T follicular helper cell (primary cell): ENCODE measurements around the gene NPM1.
A peak's percentile ranks its signal among the peaks of the same experiment; 100 is the strongest.
"Not testable (repeated sequence)": the region's sequence is repeated elsewhere in the genome, so short reads cannot be mapped to it uniquely, and the experiment has no call there.

Experiments used
- DNase-seq: peaks from one replicate; pipeline ENCODE4 v3.0.0-alpha.2; 2020; ENCODE audit warnings: low read depth

NPM1 gene

GRCh38 chr5:171386006-171386671 lies 1.5 kb upstream of the NPM1 start:
- DNase-seq: no peak

DNA sequence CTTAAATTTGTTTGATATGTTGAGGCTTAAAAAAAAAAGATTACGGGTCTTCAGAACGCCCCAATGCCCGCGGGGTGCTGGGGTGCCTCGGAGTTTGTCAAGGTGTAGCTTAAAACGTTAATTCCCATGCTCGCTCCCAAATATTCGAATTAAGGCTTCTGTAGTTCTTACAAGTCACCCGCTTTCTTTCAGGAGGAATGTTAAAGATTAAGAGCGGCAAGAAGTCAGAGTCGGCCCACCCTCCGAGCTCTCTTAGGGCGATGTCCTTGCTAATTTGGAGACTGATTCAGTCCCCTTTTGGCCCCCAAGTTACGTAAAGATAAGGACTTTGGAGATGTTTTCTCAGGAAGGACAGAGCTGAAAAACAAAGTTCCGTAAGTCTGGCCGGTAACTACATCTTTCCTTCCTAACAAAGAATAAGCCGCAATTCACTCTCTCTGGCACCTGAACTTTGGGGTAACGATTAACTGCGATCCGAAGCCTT lies 746 bp upstream of the NPM1 start:
- no peak for DNase-seq

DNA sequence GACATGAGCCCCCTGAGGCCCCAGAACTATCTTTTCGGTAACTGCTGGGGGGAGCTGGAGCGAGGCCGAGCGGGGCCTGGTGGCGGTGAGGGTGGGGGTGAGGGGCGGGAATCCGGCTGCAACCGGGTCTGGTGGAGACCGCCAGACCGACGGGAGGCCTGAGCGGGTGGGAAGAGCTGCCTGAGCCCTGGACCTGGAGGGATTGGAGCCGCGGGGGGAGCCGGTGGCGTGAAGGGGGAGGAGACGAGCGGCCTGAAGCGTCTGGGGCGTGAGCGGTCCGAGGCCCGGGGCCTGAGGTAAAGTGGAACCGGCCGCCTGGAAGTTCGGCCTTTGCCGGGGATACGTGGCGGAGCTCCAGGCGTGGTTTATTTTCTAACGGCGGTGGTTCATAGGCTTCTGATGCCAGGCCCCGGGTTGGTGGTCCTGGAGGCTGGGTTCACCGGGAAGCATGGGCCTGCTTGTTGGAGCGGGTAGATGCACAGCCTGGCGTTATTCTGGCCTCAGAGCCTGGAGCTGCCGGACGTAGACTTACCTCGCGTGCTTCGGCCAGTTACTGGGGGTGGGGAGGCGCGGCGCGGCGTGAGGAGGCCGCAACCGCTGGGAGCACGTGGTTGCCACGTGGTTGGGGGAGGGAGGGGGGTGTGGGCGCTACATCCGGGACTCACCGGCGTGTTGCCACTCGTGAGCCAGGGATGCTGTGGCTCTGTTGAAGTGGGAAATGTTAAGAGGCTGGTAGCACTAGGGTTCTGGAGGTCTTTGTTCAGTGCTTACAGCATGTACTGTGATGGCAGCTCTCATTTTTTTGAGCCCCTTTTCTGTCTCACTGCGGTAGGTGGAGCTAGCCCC lies 544 bp downstream of the NPM1 start:
- peak; percentile 75 for DNase-seq

DNA sequence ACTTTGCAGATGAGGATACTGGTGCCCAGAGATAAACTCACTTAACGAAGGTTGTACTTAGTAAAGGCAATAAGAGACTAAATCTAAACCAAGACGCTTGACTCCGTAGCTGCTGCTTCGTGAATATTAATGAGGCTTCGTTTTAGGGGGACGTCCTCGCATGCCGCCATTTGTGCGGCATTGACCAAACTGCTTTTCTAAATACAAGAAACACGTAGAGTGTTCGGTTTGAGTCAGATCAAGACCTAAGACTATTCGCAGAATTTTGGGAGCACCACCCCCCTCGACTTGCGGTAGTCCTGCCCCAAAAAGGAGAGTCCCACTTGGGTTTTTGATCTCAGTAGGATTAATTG lies 1.1 kb downstream of the NPM1 start:
- DNase-seq: no peak

DNA sequence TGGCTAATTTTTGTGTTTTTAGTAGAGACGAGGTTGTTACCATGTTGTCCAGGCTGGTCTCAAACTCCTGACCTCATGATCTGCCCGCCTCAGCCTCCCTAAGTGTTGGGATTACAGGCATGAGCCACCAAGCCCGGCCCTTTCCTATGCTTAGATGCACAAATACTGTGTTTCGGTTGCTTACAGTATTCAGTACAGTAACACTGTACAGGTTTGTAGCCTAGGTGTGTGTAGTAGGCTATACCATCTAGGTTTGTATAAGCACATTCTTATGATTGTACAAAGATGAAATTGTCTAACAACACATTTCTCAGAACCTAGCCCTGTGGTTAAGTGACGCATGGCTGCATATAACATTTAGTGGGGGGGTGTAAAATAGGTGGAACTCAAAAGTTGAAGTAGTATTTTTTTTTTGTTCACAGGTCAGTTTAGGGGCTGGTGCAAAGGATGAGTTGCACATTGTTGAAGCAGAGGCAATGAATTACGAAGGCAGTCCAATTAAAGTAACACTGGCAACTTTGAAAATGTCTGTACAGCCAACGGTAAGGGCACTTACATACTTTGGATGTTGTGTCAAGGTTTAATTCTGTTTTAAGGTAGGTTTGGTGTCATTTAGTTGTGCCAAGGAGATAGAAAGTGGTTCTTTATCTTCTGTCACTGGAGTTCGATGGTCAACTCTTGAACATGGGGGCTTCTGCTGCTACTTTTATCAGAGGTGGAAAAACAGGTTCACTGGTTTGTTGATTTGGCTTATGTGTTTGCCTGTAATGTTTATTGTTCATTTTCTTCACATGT lies 3.4 kb downstream of the NPM1 start:
- no peak for DNase-seq

GRCh38 chr5:171391996-171392577 lies 4.4 kb downstream of the NPM1 start:
- DNase-seq: no peak

DNA sequence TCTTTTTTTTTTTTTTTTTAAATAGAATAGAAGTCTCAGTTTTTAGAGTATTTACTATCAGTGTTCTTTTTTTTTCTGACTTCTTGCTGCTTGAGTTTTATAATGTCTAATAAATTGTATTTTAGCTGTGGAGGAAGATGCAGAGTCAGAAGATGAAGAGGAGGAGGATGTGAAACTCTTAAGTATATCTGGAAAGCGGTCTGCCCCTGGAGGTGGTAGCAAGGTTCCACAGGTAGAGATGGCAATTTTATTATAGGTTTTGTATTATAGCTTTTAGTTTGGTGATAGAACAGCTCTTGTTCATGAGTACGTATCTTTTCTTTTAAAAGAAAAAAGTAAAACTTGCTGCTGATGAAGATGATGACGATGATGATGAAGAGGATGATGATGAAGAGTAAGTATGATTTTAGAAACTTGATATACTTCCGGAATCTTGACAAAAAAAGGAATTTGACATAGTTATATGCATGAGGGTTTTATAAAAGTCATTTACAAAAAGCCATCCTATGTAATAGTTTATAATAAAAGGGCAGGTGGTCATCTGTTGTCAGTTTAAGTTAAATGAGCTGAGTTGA lies 5.0 kb downstream of the NPM1 start:
- no peak for DNase-seq

GRCh38 chr5:171395042-171395441 lies 7.4 kb downstream of the NPM1 start:
- DNase-seq: no peak

DNA sequence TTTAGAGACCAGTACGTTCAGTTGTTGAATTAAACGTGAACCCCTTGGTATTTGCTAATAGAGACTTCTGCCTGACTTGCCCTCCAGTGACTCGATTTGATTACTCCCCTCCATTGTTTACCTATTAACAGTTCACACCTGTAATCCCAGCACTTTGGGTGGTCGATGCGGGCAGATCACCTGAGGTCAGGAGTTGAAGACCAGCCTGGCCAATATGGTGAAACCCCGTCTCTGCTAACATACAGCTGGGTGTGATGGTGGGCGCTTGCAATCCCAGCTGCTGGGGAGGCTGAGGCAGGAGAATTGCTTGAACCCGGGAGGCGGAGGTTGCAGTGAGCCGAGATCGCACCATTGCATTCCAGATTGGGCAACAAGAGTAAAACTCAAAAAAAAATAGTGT lies 8.9 kb downstream of the NPM1 start:
- DNase-seq: not testable (repeated sequence)

- DNase-seq: no peak
Measured at GRCh38 chr5:171397190-171397589, 9.5 kb downstream of the NPM1 start.

DNA sequence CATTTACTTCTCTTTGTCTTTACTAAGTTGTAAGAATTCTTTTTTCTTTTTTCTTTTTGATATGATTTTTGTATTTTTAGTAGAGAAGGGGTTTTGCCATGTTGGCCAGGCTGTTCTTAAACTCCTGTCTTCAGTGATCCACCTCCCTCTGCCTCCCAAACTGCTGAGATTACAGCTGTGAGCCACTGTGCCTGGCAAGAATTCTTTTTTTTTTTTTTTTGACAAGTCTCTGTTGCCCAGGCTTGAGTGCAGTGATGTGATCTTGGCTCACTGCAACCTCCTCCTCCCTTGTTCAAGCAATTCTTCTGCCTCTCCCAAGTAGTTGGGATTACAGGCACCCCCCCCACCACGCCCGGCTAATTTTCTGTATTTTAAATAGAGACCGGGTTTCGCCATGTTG lies 9.9 kb downstream of the NPM1 start:
- no peak for DNase-seq

DNA sequence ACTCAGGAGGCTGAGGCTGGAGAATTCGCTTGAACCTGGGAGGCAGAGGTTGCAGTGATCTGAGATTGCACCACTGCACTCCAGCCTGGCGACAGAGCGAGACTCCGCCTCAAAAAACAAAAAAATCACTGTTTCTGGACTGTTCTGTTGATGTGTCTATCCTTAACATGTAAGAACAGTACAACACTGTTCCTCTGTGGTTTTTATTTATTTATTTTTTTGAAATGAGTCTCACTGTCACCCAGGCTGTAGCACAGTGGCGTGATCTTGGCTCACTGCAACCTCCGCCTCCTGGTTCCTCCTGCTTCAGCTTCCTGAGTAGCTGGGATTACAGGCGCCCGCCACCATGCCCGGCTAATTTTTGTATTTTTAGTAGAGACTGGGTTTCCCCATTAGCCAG lies 11.0 kb downstream of the NPM1 start:
- DNase-seq: not testable (repeated sequence)

- DNase-seq: no peak
Measured at GRCh38 chr5:171400169-171400568, 12.5 kb downstream of the NPM1 start.

DNA sequence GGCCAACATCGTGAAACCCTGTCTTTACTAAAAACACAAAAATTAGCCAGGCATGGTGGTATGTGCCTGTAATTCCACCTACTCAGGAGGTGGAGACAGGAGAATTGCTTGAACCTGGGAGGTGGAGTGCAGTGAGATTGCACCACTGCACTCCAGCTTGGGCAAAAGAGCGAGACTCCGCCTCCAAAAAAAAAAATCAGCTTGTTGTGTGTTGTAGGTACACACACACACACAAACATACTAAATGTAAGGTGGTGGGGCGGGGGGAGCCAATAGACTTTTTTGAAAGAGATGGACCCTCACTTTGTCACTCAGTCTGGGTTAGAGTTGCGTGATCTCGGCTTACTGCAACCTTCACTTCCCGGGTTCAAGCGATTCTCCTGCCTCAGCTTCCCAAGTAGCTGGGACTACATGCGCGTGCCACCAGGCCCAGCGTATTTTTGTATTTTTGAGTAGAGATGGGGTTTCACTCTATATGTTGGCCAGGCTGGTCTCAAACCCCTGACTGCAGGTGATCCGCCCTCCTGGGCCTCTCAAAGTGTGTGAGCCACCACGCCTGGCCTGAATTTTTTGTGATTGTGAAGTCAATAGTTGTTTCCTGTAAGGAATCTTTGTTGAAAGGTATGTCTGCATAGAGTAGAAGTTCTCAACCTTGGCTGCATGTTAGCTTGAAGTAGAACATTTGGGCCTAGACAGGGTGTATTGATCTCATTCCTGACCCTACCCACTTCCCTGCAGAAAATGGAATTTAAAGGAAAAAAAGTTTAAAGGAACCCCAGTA lies 13.7 kb downstream of the NPM1 start:
- DNase-seq: no peak

DNA sequence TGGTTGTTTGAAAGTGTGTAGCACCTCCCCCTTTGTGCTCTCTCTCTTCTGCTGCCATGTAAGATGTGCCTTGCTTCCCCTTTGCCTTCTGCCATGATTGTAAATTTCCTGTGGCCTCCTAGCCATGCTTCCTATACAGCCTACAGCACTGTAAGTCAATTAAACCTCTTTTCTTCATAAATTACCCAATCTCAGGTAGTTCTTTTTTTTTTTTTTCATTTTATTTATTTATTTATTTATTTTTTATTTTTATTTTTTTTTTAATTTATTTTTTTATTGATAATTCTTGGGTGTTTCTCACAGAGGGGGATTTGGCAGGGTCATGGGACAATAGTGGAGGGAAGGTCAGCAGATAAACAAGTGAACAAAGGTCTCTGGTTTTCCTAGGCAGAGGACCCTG lies 15.1 kb downstream of the NPM1 start:
- not testable (repeated sequence) for DNase-seq

GRCh38 chr5:171405615-171406014 lies 18.0 kb downstream of the NPM1 start:
- no peak for DNase-seq

DNA sequence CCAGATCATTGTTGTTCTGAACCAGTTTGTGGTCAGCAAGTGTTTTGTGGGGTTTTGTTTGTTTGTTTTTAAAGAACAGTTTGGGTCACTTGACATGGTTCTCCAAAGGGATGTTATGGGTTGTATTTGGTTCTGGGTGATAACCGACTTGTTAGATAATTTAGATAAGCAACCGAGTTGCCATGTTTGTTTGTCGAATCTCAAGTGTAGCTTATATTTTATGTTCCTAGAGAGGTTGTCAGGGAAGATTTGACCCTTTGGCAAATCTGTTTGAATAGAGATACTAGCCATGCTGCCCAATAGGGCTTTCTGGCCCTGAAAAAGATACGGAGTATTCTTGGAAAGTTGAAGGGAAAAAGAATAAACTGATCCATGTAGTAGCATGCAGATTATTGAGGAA lies 19.6 kb downstream of the NPM1 start:
- DNase-seq: no peak

DNA sequence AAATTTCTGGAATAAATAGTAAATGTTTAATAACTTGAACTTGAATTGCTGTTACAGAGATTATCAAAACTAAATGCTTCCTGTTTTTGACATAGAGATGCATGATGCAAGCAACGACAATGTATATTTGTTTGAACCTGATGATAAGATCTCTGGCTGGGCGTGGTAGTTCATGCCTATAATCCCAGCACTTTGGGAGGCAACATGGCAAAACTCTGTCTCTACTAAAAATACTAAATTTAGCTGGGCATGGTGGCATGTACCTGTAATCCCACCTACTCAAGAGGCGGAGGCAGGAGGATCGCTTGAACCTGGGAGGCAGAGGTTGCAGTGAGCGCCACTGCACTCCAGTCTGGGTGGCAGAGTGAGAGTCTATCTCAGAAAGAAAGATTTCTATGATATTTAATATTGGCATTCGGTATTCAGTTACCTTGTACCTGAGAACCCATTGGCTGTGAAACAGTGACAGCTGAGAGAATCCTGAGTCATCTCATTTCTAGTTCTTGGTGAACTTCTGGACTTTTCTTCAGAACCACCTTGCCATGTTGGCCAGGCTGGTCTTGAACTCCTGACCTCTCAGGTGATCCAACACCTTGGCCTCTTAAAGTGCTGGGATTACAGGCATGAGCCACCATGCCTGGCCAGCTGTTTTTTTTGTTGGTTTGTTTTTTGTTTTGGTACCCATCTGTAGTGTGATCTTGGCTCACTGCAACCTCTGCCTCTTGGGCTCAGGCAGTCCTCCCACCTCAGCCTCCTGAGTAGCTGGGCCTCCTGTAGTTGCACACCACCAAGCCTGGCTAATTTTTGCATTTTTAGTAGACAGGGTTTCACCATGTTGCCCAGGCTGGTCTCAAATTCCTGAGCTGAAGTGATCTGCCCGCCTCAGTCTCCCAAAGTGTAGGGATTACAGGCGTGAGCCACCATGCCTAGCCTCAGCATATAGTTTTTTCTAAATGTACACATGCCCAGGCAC lies 21.8 kb downstream of the NPM1 start:
- no peak for DNase-seq

DNA sequence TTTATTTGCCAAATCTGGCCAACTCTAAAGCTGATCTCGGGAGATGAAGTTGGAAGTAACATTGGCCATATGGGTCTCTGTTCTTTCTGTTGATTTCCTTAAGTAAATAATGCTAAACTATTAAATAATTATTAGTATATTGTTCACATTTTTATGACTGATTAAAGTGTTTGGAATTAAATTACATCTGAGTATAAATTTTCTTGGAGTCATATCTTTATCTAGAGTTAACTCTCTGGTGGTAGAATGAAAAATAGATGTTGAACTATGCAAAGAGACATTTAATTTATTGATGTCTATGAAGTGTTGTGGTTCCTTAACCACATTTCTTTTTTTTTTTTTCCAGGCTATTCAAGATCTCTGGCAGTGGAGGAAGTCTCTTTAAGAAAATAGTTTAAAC lies 22.5 kb downstream of the NPM1 start:
- no peak for DNase-seq

GRCh38 chr5:171412186-171412585 lies 24.5 kb downstream of the NPM1 start:
- no peak for DNase-seq
